GM21360 (cell line): ENCODE data around the gene PADI4.

Experiments
- ATAC-seq: cut with Tn5 transposase; IDR thresholded peaks from one replicate; pipeline ENCODE4 v1.9.1; 2021; ENCODE audit warnings: mild to moderate bottlenecking, moderate library complexity; ENCODE audit not compliant: unreplicated experiment

Gene PADI4

GRCh38 chr1:17307946-17308345 is at the start of gene PADI4:
Gene PADI4 (plus strand): TSS chr1:17308197. CDS start chr1:17308223, 26 bp downstream.
- ATAC-seq, result no peak

GRCh38 chr1:17258758-17259130 is 49.3 kb upstream of the PADI4 start:
- no peak for ATAC-seq

- ATAC-seq, result no peak
Measured at GRCh38 chr1:17259233-17259873, 48.6 kb upstream of the PADI4 start.

GRCh38 chr1:17260264-17260663 is 47.7 kb upstream of the PADI4 start:
- no peak for ATAC-seq

- no peak for ATAC-seq
Measured at GRCh38 chr1:17260738-17261137, 47.3 kb upstream of the PADI4 start.

GRCh38 chr1:17263936-17264335 is 44.1 kb upstream of the PADI4 start:
- no peak for ATAC-seq

DNA sequence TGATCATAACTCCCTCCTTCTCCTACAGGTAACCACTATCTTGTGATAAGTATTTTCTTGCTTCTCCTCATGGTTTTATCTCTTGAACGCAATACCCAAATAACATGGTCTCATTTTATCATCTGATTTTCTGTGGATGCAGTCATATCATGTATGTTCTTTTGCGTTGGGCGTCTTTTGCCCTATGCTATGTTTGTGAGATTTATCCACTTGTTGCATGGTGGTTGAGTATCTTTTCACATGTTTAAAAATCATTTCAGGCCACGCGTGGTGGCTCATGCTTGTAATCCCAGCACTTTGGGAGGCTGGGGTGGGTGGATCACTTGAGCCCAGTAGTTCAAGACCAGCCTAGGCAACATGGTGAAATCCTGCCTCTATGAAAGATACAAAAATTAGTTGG is 43.5 kb upstream of the PADI4 start:
- no peak for ATAC-seq

- no peak for ATAC-seq
Measured at GRCh38 chr1:17265162-17265561, 42.8 kb upstream of the PADI4 start.

DNA sequence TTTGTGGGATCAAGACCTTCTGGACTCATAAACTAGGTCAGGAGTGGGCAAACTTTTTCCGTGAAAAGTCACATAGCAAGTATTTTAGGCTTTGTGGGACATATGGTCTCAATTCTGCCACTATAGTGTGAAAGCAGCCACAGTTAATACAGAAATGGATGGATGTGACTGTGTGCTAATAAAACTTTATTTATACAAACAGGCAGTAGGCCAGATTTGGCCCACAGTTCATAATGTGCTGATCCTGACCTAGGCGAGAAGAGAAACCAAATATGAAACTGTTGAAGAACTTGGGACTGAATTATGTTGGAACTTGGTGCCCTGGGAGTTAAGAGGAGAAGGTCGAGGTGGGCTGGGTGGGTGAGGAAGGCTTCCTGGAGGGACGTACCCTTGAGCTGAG is 42.0 kb upstream of the PADI4 start:
- no peak for ATAC-seq

GRCh38 chr1:17270891-17271765 is 36.9 kb upstream of the PADI4 start:
- ATAC-seq, result no peak

- ATAC-seq, result no peak
Measured at GRCh38 chr1:17272066-17272465, 35.9 kb upstream of the PADI4 start.

DNA sequence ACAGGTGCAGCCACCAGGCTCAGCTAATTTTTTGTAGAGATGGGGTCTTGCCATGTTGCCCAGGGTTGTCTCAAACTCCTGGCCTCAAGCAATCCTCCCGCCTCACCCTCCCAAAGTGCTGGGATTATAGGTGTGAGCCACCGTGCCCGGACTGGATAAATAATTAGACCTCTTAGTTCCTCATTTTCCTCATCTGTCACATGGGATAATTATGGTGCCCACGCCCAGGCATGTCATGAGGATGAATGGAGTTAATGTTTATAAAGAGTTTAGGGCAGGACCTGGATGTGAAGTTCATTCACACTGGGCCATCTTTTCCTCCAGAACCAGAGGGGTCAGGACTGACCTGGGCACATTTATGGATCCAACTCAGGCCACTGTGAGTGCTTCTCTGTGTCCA is 35.4 kb upstream of the PADI4 start:
- ATAC-seq, result no peak

GRCh38 chr1:17273096-17273495 is 34.9 kb upstream of the PADI4 start:
- ATAC-seq, result no peak

- ATAC-seq, result no peak
Measured at GRCh38 chr1:17274186-17275170, 33.5 kb upstream of the PADI4 start.

DNA sequence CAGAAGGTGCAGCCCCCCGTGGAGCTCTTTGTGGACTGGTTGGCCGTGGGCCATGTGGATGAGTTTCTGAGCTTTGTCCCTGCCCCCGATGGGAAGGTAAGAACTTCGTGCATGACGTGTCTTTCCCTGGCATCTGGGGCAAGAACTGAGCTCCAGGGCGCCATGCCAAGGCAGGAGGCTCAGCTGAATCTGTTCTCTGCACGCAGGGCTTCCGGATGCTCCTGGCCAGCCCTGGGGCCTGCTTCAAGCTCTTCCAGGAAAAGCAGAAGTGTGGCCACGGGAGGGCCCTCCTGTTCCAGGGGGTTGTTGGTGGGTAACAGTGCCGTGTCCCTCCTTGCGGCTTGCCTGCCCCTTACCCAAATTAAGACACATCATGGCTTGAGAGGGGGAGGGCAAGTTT is 31.4 kb upstream of the PADI4 start:
- ATAC-seq, result no peak

- no peak for ATAC-seq
Measured at GRCh38 chr1:17277511-17278159, 30.4 kb upstream of the PADI4 start.

DNA sequence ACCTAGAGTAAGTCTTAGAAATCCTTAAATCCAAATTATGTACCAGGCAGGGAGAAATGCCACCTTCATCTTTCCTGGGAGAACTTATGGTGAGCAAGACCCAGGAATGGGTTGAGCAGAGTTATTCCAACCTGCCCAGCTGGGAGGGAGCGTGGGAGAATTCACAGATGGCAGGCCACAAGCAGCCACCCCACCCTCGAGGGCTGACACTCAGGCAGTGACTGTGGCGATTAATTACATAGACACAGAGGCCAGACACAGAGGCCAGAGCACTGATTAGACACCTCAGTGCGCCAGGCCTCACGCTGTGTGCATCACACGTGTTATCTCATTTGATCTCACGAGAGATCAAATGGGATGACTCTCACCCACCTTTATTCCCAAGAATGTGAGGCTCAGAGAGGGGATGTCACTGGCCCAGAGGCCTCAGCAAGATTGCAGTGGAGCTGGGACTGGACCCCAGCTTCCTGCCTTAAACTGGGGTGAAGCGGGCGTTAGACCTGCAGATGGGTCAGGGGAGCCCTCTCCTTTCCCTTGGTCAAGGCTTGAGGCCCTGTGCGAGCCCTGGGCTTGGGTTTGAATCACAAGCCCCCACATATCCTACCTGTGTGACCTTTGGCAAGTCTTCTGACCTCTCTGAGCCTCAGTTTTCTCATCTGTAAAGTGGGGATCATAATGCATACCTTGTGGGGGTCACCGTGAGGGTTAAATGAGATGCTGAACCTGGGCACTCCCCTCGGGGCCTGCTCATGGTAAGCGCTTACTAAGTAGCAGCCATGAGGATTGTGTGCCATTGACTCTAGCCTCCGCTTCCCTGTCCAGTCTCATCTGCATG is 28.8 kb upstream of the PADI4 start:
- ATAC-seq, result no peak

GRCh38 chr1:17280436-17280835 is 27.6 kb upstream of the PADI4 start:
- no peak for ATAC-seq

GRCh38 chr1:17280894-17281293 is 27.1 kb upstream of the PADI4 start:
- no peak for ATAC-seq

- ATAC-seq, result no peak
Measured at GRCh38 chr1:17281775-17282181, 26.2 kb upstream of the PADI4 start.
